ENCODE results near the gene PDE8B. TPM values are rescaled to one million over a fixed set of nuclear protein-coding genes. Genes with fewer than 3 reads are reported as not detected.

PDE8B gene
- total RNA-seq, 1 experiment from 2014 or later = 0.86 TPM

- no peaks in the 10 kb centered on the region for H3K27me3 ChIP-seq (replicated peaks; ENCODE audit: control insufficient read depth, insufficient read depth, low read length)
- ChIA-PET CTCF (interaction anchor here (0.6 kb wide), 1 partner anchor 105 kb away, joined by 3 read pairs; no protein-coding TSS in a partner anchor), POLR2A (no interaction called here)
- Mint-ChIP-seq H3K36me3 (ENCODE audit: insufficient read depth, unreplicated experiment) (no peaks in the 10 kb centered on the region), H3K4me3 (ENCODE audit: unreplicated experiment) (no peak overlapping the region), H3K9me3 (ENCODE audit: unreplicated experiment) (no peaks in the 10 kb centered on the region), H3K4me1 (ENCODE audit: low read depth, unreplicated experiment) (peaks cover 9% of the 10 kb centered on the region), H3K27me3 (ENCODE audit: insufficient read depth, unreplicated experiment) (no peaks in the 10 kb centered on the region), H3K27ac (ENCODE audit: unreplicated experiment) (no peak overlapping the region)
- H3K4me1 ChIP-seq = no peaks in the 10 kb centered on the region
- no peak for DNase-seq
- H3K9me3 ChIP-seq = no peaks in the 10 kb centered on the region; the same call in 1 of the 2 replicates
- intact Hi-C loops (cut with micrococcal nuclease; ENCODE audit: unreplicated experiment) = no loop called here
- TF ChIP-seq CTCF (IDR thresholded peaks at IDR 0.05; ENCODE audit: insufficient read depth in 1 of 2, low read depth in 1 of 2, low read length in 1 of 2, severe bottlenecking in 1 of 2, unreplicated experiment in 1 of 2) = no peak
- no peaks in the 10 kb centered on the region for H3K36me3 ChIP-seq (ENCODE audit: control insufficient read depth, insufficient read depth, low read length)
- no peak overlapping the region for H3K4me3 ChIP-seq (ENCODE audit: low read depth, low read length)
- BruUV-seq (replicated peaks) = no TSS peak
Measured at GRCh38 chr5:77202145-77202544, 8.3 kb upstream of the PDE8B start.

- H3K27me3 Mint-ChIP-seq (ENCODE audit: insufficient read depth, unreplicated experiment) = no peaks in the 10 kb centered on the region
- ChIA-PET POLR2A (no interaction called here), CTCF (no interaction called here)
- no peaks in the 10 kb centered on the region for H3K36me3 Mint-ChIP-seq (ENCODE audit: insufficient read depth, unreplicated experiment)
- H3K27me3 ChIP-seq (replicated peaks; ENCODE audit: control insufficient read depth, insufficient read depth, low read length) = no peaks in the 10 kb centered on the region
- H3K4me1 ChIP-seq = no peaks in the 10 kb centered on the region
- BruUV-seq (replicated peaks) = no TSS peak
- no peak overlapping the region for H3K4me3 ChIP-seq (ENCODE audit: low read depth, low read length)
- H3K9me3 ChIP-seq = no peaks in the 10 kb centered on the region; the same call in 1 of the 2 replicates
- no peak overlapping the region for H3K4me3 Mint-ChIP-seq (ENCODE audit: unreplicated experiment)
- no peaks in the 10 kb centered on the region for H3K36me3 ChIP-seq (ENCODE audit: control insufficient read depth, insufficient read depth, low read length)
- TF ChIP-seq CTCF (IDR thresholded peaks at IDR 0.05; ENCODE audit: insufficient read depth in 1 of 2, low read depth in 1 of 2, low read length in 1 of 2, severe bottlenecking in 1 of 2, unreplicated experiment in 1 of 2) = no peak
- DNase-seq = no peak
- intact Hi-C loops (cut with micrococcal nuclease; ENCODE audit: unreplicated experiment) = no loop called here
- H3K27ac Mint-ChIP-seq (ENCODE audit: unreplicated experiment) = no peak overlapping the region
- no peaks in the 10 kb centered on the region for H3K9me3 Mint-ChIP-seq (ENCODE audit: unreplicated experiment)
- peaks cover 9% of the 10 kb centered on the region for H3K4me1 Mint-ChIP-seq (ENCODE audit: low read depth, unreplicated experiment)
Measured at GRCh38 chr5:77204967-77205366, 5.5 kb upstream of the PDE8B start.

DNA sequence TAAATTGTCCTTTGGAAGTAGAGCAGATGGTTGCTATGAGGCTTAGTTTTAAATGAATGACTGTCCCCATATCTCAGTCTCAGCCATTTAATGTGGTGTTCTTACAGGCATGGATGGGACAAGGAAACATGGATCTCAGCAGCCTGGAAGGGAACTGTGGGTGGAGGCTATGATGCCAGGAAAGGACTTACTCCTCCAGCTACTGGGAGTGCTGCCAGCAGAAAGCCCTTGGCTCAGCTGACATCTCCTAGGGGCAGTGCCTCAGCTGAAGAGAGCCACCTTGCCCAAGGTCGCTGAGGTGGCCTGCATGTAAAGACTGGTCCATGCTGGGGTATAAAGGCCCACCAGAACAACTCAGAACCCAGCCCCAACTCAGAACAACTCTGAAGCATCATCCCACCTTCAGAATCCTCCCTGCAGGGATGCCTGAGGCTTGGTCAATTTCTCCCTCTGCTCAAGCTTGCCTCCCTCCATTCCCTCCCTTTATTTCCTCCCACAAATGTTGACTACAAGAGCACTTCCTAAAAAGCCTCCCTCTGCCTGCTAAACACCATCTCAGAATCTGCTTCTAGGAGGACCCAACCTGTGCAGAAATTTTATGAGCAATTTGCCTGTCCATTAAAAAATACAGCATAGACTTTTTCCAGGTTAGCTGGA lies 1.8 kb upstream of the PDE8B start:
- POLR2A ChIA-PET = no interaction called here
- Mint-ChIP-seq H3K36me3 (ENCODE audit: insufficient read depth, unreplicated experiment) (no peaks in the 10 kb centered on the region), H3K4me1 (ENCODE audit: low read depth, unreplicated experiment) (no peaks in the 10 kb centered on the region), H3K27me3 (ENCODE audit: insufficient read depth, unreplicated experiment) (peaks cover 4% of the 10 kb centered on the region), H3K4me3 (ENCODE audit: unreplicated experiment) (no peak overlapping the region), H3K9me3 (ENCODE audit: unreplicated experiment) (no peaks in the 10 kb centered on the region), H3K27ac (ENCODE audit: unreplicated experiment) (no peak overlapping the region)
- intact Hi-C loops (cut with micrococcal nuclease; ENCODE audit: unreplicated experiment) = no loop called here
- Histone ChIP-seq H3K4me1 (no peaks in the 10 kb centered on the region), H3K9me3 (no peaks in the 10 kb centered on the region; the same call in 1 of the 2 replicates), H3K36me3 (ENCODE audit: control insufficient read depth, insufficient read depth, low read length) (no peaks in the 10 kb centered on the region), H3K27me3 (replicated peaks; ENCODE audit: control insufficient read depth, insufficient read depth, low read length) (no peaks in the 10 kb centered on the region), H3K4me3 (ENCODE audit: low read depth, low read length) (no peak overlapping the region)
- no peak for DNase-seq
- no peak for TF ChIP-seq CTCF (IDR thresholded peaks at IDR 0.05; ENCODE audit: insufficient read depth in 1 of 2, low read depth in 1 of 2, low read length in 1 of 2, severe bottlenecking in 1 of 2, unreplicated experiment in 1 of 2)
- CTCF ChIA-PET = no interaction called here
- no TSS peak for BruUV-seq (replicated peaks)

Measured in Caco-2 (cell line).